Measurements from ENCODE around the gene ZNF311.
A peak's percentile ranks its signal among the peaks of the same experiment; 100 is the strongest.
"Not testable (repeated sequence)": the region's sequence is repeated elsewhere in the genome, so short reads cannot be mapped to it uniquely, and the experiment has no call there.

Gene ZNF311

GRCh38 chr6:28953039-28953584, 52.0 kb downstream of the ZNF311 start:
- peak; percentile 69 for DNase-seq

- not testable (repeated sequence) for DNase-seq
Measured at GRCh38 chr6:28949656-28950195, 55.4 kb downstream of the ZNF311 start.

DNA sequence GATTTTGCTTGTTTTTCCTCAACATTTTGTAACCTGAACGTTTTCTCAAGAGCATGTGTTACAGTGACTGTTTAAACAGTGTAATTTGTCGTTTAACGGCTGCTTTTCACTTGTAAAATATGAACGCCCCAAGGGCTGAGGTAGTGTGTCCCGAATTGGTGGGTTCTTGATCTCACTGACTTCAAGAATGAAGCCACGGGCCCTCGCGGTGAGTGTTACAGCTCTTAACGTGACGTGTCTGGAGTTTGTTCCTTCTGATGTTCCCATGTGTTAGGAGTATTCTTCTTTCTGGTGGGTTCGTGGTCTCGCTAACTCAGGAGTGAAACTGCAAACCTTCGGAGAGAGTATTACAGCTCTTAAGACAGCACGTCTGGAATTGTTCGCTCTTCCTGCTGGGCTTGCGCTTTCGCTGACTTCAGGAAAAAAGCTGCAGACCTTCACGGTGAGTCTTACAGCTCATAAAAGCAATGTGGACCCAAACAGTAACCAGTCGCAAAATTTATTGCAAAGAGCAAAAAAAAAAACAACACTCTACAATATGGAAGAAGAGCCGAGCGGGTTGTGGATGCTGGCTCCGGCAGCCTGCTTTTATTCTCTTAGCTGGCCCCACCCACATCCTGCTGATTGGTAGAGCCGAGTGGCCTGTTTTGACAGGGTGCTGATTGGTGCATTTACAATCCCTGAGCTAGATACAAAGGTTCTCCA, 56.2 kb downstream of the ZNF311 start:
- no peak for DNase-seq

DNA sequence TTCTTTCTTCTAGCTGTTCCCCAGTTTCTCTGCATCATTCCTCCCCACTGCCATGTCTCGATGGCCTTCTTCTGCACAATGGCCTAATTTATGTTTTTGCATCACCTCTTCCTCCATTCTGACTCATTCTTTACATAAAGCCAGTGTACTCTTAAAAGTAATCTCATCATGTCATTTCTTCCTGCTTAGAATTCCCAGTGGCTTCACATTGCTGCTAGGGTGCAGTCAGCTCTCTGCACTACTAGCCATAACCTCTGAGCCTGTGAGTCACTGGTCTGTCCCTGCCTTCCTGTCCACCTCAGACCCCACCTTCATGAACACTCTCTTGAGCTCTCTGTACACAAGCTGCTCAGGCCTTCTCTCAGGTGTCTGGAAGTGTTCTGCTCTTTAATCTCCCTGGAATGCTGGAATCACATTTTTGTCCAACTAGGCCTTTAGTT, 57.3 kb downstream of the ZNF311 start:
- DNase-seq, result no peak

DNA sequence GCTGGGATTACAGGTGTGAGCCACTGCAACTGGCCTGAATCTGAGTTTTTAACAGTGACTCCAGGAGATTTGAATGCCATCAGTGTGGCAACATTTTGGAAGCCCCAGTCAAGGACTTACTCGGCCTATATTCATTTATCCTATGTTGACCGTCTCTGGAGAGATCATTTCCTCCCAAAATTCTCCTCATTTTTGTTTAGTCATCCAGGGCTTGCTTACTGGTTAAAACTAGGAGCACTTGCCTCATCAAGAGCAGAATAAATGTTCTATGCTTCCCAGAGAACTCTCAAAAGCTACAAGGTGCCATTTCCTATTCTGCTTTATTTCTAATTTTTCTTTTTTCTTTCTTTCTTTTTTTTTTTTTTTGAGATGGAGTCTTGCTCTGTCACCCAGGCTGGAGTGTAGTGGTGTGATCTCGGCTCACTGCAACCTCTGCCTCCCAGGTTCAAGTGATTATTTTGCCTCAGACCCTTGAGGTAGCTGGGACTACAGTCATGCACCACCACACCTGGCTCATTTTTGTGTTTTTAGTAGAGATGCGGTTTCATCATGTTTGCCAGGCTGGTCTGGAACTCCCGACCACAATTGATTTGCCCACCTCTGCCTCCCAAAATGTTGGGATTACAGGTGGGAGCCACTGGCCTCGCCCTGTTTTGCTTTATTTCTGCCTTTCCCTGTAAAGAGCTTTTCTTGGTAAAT, 57.9 kb downstream of the ZNF311 start:
- no peak for DNase-seq

GRCh38 chr6:28945349-28945748, 59.8 kb downstream of the ZNF311 start:
- DNase-seq, result no peak
